Neural progenitor cell (in vitro differentiated cells): Measurements from ENCODE around the gene CERK. TPM values are rescaled to one million over a fixed set of nuclear protein-coding genes. Genes with fewer than 3 reads are reported as not detected.

Experiments
- DNase-seq: peaks from one replicate; pipeline ENCODE4 v3.0.0-alpha.2; 2016; ENCODE audit warnings: low spot score
- H2AFZ ChIP-seq: fragments of 200-600 bp; sonication (generic); replicated peaks from 2 replicates; pipeline ENCODE4 v1.6.1; 2016; ENCODE audit warnings: antibody characterized with exemption
- H3F3A ChIP-seq: fragments of 200-600 bp; sonication (generic); 2 replicates; pipeline ENCODE4 v1.6.1; 2016; ENCODE audit warnings: antibody characterized with exemption, low read depth
- H3K27ac ChIP-seq: fragments of 200-600 bp; sonication (generic); 2 replicates; pipeline ENCODE4 v1.5.1; 2016; ENCODE audit warnings: mild to moderate bottlenecking
- H3K27me3 ChIP-seq: fragments of 200-600 bp; sonication (generic); 2 replicates; pipeline ENCODE4 v1.6.1; 2016; ENCODE audit warnings: mild to moderate bottlenecking, moderate library complexity
- H3K36me3 ChIP-seq: fragments of 200-600 bp; sonication (generic); 2 replicates; pipeline ENCODE4 v1.5.1; 2016
- H3K4me1 ChIP-seq: fragments of 200-600 bp; sonication (generic); 2 replicates; pipeline ENCODE4 v1.6.1; 2016; ENCODE audit warnings: mixed run types
- H3K4me2 ChIP-seq: fragments of 200-600 bp; sonication (generic); 2 replicates; pipeline ENCODE4 v1.6.1; 2016
- H3K4me3 ChIP-seq: fragments of 200-600 bp; sonication (generic); 2 replicates; pipeline ENCODE4 v1.5.1; 2016
- H3K79me2 ChIP-seq: fragments of 200-600 bp; sonication (generic); 2 replicates; pipeline ENCODE4 v1.6.1; 2016; ENCODE audit warnings: low read depth
- H3K9ac ChIP-seq: fragments of 200-600 bp; sonication (generic); 2 replicates; pipeline ENCODE4 v1.6.1; 2016
- H3K9me3 ChIP-seq: fragments of 200-600 bp; sonication (generic); 2 replicates; pipeline ENCODE4 v1.5.1; 2016; ENCODE audit warnings: low read depth
- H4K20me1 ChIP-seq: fragments of 200-600 bp; sonication (generic); 2 replicates; pipeline ENCODE4 v1.6.1; 2016; ENCODE audit warnings: low read depth
- H3K27ac Mint-ChIP-seq: 3 replicates; pipeline ENCODE4 v1.8.0; 2021; ENCODE audit warnings: mixed read lengths
- H3K27me3 Mint-ChIP-seq: 2 replicates; pipeline ENCODE4 v1.8.0; 2022; ENCODE audit warnings: low read depth, mild to moderate bottlenecking, inconsistent platforms, moderate library complexity, mixed read lengths; ENCODE audit not compliant: insufficient read depth
- H3K36me3 Mint-ChIP-seq: 3 replicates; pipeline ENCODE4 v1.8.0; 2021; ENCODE audit warnings: mixed read lengths
- H3K4me1 Mint-ChIP-seq: 3 replicates; pipeline ENCODE4 v1.8.0; 2021; ENCODE audit warnings: mixed read lengths
- H3K4me3 Mint-ChIP-seq: 3 replicates; pipeline ENCODE4 v1.8.0; 2021; ENCODE audit warnings: mild to moderate bottlenecking, moderate library complexity, mixed read lengths
- H3K9me3 Mint-ChIP-seq: 3 replicates; pipeline ENCODE4 v1.8.0; 2020; ENCODE audit warnings: mixed read lengths
- CTCF ChIP-seq: fragments of 200-600 bp; sonication (generic); IDR thresholded peaks from 2 replicates; pipeline ENCODE4 v1.5.1; 2017; ENCODE audit warnings: antibody characterized with exemption, mild to moderate bottlenecking
- EZH2 ChIP-seq: fragments of 200-600 bp; sonication (generic); IDR thresholded peaks from 2 replicates; pipeline ENCODE4 v1.6.1; 2017; ENCODE audit warnings: antibody characterized with exemption, mild to moderate bottlenecking, moderate library complexity
- EZH2phosphoT487 ChIP-seq: fragments of 200-600 bp; sonication (generic); IDR thresholded peaks from 2 replicates; pipeline ENCODE4 v1.6.1; 2017; ENCODE audit warnings: antibody characterized with exemption
- total RNA-seq: library from RNA; depleted of rRNA; stranded (reverse); fragments of >200 nt; gene quantifications from 2 replicates; pipeline ENCODE4 v1.2.3, GENCODE V29; 2015; ENCODE audit warnings: low replicate concordance

CERK gene
- total RNA-seq, 1 donor from 2014 or later, result 53.6 TPM

DNA sequence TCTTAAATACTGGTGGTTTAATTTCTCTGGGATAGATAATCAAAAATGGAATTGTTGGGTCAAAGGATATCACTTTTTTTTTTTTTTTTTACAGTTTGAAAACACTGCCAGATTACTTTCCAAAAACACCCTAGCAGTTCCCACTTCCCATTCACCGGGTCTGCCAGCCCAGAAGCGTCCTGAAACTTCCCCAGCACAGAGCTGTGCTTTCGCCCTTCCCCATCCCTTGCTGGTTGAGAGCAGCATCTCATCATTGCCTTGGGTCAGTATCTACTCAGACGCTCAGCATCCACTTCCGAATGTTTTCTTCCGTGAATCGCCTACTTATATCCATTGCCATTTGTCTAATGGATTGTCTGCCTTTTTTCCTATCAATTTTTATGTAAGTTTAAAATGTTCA is 5.5 kb downstream of the CERK start:
- DNase-seq, result no peak
- no peak overlapping the region for H3K9ac ChIP-seq
- no peak overlapping the region for H3K4me2 ChIP-seq
- Mint-ChIP-seq H3K4me1 (peaks cover 45% of the 10 kb centered on the region), H3K9me3 (no peaks in the 10 kb centered on the region), H3K27ac (no peak overlapping the region), H3K36me3 (peaks cover 6% of the 10 kb centered on the region), H3K27me3 (peaks cover 2% of the 10 kb centered on the region), H3K4me3 (no peak overlapping the region)
- TF ChIP-seq CTCF, result no peak
- no peak for TF ChIP-seq EZH2
- no peak for TF ChIP-seq EZH2phosphoT487
- peaks cover 29% of the 10 kb centered on the region for H3K4me1 ChIP-seq
- H3K4me3 ChIP-seq, result no peak overlapping the region
- H3K27ac ChIP-seq, result no peak overlapping the region
- no peak overlapping the region for H2AFZ ChIP-seq
- H3F3A ChIP-seq, result peaks cover 26% of the 10 kb centered on the region
- H3K27me3 ChIP-seq, result no peaks in the 10 kb centered on the region
- no peaks in the 10 kb centered on the region for H3K36me3 ChIP-seq
- H3K9me3 ChIP-seq, result no peaks in the 10 kb centered on the region
- peaks cover 87% of the 10 kb centered on the region for H3K79me2 ChIP-seq
- H4K20me1 ChIP-seq, result peaks cover 95% of the 10 kb centered on the region

DNA sequence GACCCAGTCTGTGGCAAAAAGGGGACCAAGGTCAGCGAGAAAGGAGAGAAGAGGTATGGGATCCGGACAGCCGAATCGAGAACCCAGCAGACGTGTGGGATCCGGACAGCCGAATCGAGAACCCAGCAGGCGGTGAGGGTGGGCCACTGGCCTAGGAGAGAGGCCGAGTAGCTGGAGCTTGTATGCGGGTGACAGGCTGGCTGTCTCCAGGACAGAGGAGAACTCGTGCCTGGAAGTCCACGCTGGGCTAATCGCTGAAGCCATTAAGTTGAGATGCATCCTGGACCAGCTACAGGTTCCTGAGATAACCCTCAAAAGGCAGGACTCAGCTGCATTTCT is 6.0 kb downstream of the CERK start:
- Histone ChIP-seq H3K9ac (no peak overlapping the region), H3K36me3 (no peaks in the 10 kb centered on the region), H4K20me1 (peaks cover 95% of the 10 kb centered on the region), H2AFZ (no peak overlapping the region), H3K9me3 (no peaks in the 10 kb centered on the region), H3K4me2 (peak overlapping the region; percentile 41), H3K79me2 (peaks cover 82% of the 10 kb centered on the region), H3K4me3 (no peak overlapping the region), H3K27me3 (no peaks in the 10 kb centered on the region), H3K27ac (no peak overlapping the region), H3K4me1 (peaks cover 26% of the 10 kb centered on the region), H3F3A (peaks cover 22% of the 10 kb centered on the region)
- Mint-ChIP-seq H3K9me3 (no peaks in the 10 kb centered on the region), H3K4me1 (peaks cover 43% of the 10 kb centered on the region), H3K27me3 (peaks cover 2% of the 10 kb centered on the region), H3K36me3 (peaks cover 4% of the 10 kb centered on the region), H3K4me3 (peak overlapping the region; percentile 51), H3K27ac (peak overlapping the region; percentile 62)
- no peak for DNase-seq
- TF ChIP-seq EZH2phosphoT487, result no peak
- TF ChIP-seq EZH2, result no peak
- no peak for TF ChIP-seq CTCF

DNA sequence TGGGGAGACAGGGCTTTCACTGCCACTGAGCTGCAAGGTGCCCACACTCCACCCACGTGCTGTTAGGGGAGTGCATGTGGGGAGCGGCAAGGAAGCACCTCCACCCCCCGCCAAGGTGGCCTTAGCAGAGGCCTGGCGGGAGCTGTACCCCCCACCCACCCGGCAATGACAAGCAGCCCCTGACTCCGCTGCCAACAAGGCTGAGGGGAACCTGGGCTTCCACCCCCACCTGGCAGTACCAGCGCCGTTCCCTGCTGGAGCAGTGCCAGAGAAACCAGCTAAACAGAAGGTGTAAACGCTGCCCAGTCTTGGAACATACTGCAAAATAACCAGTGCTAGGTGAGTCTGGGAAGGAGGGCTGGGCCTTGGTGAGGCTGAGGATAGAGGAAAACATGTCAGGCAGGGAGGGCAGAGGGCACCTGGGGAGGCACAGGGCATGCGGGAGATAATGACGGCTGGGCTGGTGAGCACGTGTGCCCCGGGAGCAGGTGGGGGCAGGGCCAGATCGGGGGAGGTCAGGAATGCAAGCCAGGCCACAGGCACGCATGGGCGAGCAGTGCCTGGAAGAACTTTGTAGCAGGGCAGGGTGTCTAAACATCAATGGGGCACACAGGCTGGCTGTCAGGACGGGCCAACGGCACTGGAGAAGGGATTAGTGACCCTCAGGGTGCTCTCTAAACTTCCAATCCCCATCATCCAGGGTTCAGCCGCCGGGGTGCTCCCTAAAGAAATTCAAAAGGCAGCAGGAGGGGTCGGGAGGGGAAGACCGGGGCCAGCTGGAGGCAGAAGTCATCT is 6.6 kb downstream of the CERK start:
- DNase-seq, result peak; percentile 65
- peak overlapping the region; percentile 51 for H3K4me3 Mint-ChIP-seq

More for the DNA sequence above, 6.6 kb downstream of the CERK start:
- Histone ChIP-seq H3F3A (peaks cover 16% of the 10 kb centered on the region), H3K36me3 (no peaks in the 10 kb centered on the region), H3K27ac (no peak overlapping the region), H3K9ac (no peak overlapping the region), H2AFZ (no peak overlapping the region), H3K79me2 (peaks cover 77% of the 10 kb centered on the region), H3K4me2 (peak overlapping the region; percentile 41), H3K4me3 (no peak overlapping the region), H3K4me1 (peaks cover 20% of the 10 kb centered on the region), H3K9me3 (no peaks in the 10 kb centered on the region), H3K27me3 (no peaks in the 10 kb centered on the region), H4K20me1 (peaks cover 95% of the 10 kb centered on the region)
- Mint-ChIP-seq H3K9me3 (no peaks in the 10 kb centered on the region), H3K27ac (peak overlapping the region; percentile 62), H3K27me3 (peaks cover 2% of the 10 kb centered on the region), H3K36me3 (peaks cover 7% of the 10 kb centered on the region), H3K4me1 (peaks cover 42% of the 10 kb centered on the region)
- TF ChIP-seq EZH2, result no peak
- no peak for TF ChIP-seq CTCF
- TF ChIP-seq EZH2phosphoT487, result no peak
